Measurements from ENCODE around the gene BPIFB4. TPM values are rescaled to one million over a fixed set of nuclear protein-coding genes. Genes with fewer than 3 reads are reported as not detected.

Gene BPIFB4
- total and polyA plus RNA-seq, 2 donors (not counting 3 experiments of a cell fraction or from before 2014, with no cell fraction given): not detected

GRCh38 chr20:33159713-33160112 lies 80.3 kb downstream of the BPIFB4 start:
- Histone ChIP-seq H3K4me1 (ENCODE audit: control insufficient read depth, extremely low read depth, insufficient read depth, low read length) (no peaks in the 10 kb centered on the region), H3K27me3 (ENCODE audit: control insufficient read depth in 2 of 2, insufficient read depth in 2 of 2, low read length in 2 of 2) (no peaks in the 10 kb centered on the region), H3K79me2 (ENCODE audit: control insufficient read depth, insufficient read depth, low read length) (no peaks in the 10 kb centered on the region), H3K9me3 (replicated peaks; ENCODE audit: control insufficient read depth, insufficient read depth, low read length) (no peaks in the 10 kb centered on the region), H3K4me3 (replicated peaks in 1 of 3; ENCODE audit: insufficient read depth in 1 of 3, low read depth in 1 of 3, low read length in 3 of 3) (no peak overlapping the region), H3K36me3 (ENCODE audit: control insufficient read depth in 2 of 2, extremely low read depth in 1 of 2, insufficient read depth in 2 of 2, low read length in 2 of 2) (no peaks in the 10 kb centered on the region), H3K9me1 (replicated peaks; ENCODE audit: control insufficient read depth, extremely low read depth, insufficient read depth, low read length) (no peaks in the 10 kb centered on the region), H3K9ac (replicated peaks; ENCODE audit: extremely low read depth, insufficient read depth, low read length) (no peak overlapping the region), H3K4me2 (ENCODE audit: insufficient read depth, low read length) (no peak overlapping the region), H4K20me1 (replicated peaks; ENCODE audit: control insufficient read depth, extremely low read depth, insufficient read depth, low read length) (no peaks in the 10 kb centered on the region), H3K27ac (ENCODE audit: insufficient read depth, low read depth, low read length) (no peak overlapping the region), H2AFZ (ENCODE audit: low read depth, low read length) (no peak overlapping the region)
- intact Hi-C loops (cut with micrococcal nuclease) (no loop called here), dilution Hi-C loops (cut with MboI; ENCODE audit: extremely low pct_ligation_motif_present, low sequenced_read_pairs) (no loop called here)
- TF ChIP-seq, protein P1, sequence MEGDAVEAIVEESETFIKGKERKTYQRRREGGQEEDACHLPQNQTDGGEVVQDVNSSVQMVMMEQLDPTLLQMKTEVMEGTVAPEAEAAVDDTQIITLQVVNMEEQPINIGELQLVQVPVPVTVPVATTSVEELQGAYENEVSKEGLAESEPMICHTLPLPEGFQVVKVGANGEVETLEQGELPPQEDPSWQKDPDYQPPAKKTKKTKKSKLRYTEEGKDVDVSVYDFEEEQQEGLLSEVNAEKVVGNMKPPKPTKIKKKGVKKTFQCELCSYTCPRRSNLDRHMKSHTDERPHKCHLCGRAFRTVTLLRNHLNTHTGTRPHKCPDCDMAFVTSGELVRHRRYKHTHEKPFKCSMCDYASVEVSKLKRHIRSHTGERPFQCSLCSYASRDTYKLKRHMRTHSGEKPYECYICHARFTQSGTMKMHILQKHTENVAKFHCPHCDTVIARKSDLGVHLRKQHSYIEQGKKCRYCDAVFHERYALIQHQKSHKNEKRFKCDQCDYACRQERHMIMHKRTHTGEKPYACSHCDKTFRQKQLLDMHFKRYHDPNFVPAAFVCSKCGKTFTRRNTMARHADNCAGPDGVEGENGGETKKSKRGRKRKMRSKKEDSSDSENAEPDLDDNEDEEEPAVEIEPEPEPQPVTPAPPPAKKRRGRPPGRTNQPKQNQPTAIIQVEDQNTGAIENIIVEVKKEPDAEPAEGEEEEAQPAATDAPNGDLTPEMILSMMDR (IDR thresholded peaks at IDR 0.05; ENCODE audit: extremely low read depth in 1 of 2, insufficient read depth in 1 of 2, low read depth in 1 of 2, low read length in 2 of 2): no peak
- no peak for TF ChIP-seq EZH2 (IDR thresholded peaks at IDR 0.05; ENCODE audit: borderline replicate concordance, low read depth, low read length, severe bottlenecking)
- TF ChIP-seq POLR2A (IDR thresholded peaks at IDR 0.05; ENCODE audit: low read depth, low read length): no peak
- TF ChIP-seq POLR2AphosphoS5 (IDR thresholded peaks at IDR 0.05; ENCODE audit: insufficient read depth, low read depth, low read length): no peak
- TF ChIP-seq, protein P2, sequence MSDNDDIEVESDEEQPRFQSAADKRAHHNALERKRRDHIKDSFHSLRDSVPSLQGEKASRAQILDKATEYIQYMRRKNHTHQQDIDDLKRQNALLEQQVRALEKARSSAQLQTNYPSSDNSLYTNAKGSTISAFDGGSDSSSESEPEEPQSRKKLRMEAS (IDR thresholded peaks at IDR 0.05; ENCODE audit: insufficient read depth, insufficient read length): no peak
- TF ChIP-seq GATA2 (IDR thresholded peaks at IDR 0.05; ENCODE audit: insufficient read depth, insufficient read length, low read depth, low read length): no peak
- no peak for TF ChIP-seq FOS (IDR thresholded peaks at IDR 0.05; ENCODE audit: borderline replicate concordance, insufficient read depth, low read length)
- no peak for TF ChIP-seq JUN (IDR thresholded peaks at IDR 0.05; ENCODE audit: borderline replicate concordance, insufficient read depth, insufficient read length, low read depth)
- no peak for TF ChIP-seq MYC (IDR thresholded peaks at IDR 0.05; ENCODE audit: low read depth, low read length)
- DNase-seq (ENCODE audit: low read depth, low spot score) (no peak), FAIRE-seq (no peak)
- ChIA-PET CTCF (no interaction called here), POLR2A (no interaction called here)
- no TSS peak for BruUV-seq (replicated peaks)
